Astrocyte (in vitro differentiated cells and primary cell): ENCODE data around the gene LPCAT4.
"Not testable (repeated sequence)": the region's sequence is repeated elsewhere in the genome, so short reads cannot be mapped to it uniquely, and the experiment has no call there.

Source experiments
- CTCF ChIP-seq: IDR thresholded peaks from 2 replicates; pipeline ENCODE4 v1.5.1; 2011; ENCODE audit warnings: low read depth, mild to moderate bottlenecking, inconsistent platforms, low read length, moderate library complexity; ENCODE audit not compliant: insufficient read depth
- EZH2 ChIP-seq: IDR thresholded peaks from 2 replicates; pipeline ENCODE4 v1.6.1; 2012; ENCODE audit warnings: mild to moderate bottlenecking, low read length, inconsistent platforms; ENCODE audit not compliant: insufficient read depth

DNA sequence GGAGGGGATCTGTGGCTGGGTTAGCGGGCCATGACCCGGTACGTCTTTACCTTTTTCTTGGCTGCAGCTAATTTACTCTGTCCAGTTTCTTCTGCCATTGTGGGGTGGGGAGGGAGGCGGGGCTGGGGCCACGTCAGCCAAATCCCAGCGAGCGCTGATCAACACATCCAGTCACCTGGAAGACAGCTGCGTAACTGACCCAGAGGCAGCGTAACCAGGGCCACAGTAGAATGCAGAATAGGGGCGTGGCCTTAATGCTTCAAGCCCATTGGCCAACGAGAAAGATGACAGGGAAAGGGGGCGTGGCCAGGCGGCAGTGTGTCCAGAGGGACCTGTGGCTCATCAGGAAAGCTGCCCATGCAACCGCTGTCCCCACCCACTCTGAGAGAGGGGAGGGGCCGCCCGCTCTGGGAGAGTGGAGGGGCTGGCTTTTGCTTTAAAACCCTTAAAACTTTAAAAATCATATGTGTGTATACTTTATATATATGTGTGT lies 22.6 kb upstream of the LPCAT4 start:
- not testable (repeated sequence) for TF ChIP-seq CTCF, EZH2
